Kidney capillary endothelial cell (primary cell): Measurements from ENCODE around the gene CDC27.
"Not testable (repeated sequence)": the region's sequence is repeated elsewhere in the genome, so short reads cannot be mapped to it uniquely, and the experiment has no call there.

ENCODE experiments used
- DNase-seq: peaks from one replicate; pipeline ENCODE4 v3.0.0-alpha.2; 2018; ENCODE audit warnings: low spot score

CDC27 gene

DNA sequence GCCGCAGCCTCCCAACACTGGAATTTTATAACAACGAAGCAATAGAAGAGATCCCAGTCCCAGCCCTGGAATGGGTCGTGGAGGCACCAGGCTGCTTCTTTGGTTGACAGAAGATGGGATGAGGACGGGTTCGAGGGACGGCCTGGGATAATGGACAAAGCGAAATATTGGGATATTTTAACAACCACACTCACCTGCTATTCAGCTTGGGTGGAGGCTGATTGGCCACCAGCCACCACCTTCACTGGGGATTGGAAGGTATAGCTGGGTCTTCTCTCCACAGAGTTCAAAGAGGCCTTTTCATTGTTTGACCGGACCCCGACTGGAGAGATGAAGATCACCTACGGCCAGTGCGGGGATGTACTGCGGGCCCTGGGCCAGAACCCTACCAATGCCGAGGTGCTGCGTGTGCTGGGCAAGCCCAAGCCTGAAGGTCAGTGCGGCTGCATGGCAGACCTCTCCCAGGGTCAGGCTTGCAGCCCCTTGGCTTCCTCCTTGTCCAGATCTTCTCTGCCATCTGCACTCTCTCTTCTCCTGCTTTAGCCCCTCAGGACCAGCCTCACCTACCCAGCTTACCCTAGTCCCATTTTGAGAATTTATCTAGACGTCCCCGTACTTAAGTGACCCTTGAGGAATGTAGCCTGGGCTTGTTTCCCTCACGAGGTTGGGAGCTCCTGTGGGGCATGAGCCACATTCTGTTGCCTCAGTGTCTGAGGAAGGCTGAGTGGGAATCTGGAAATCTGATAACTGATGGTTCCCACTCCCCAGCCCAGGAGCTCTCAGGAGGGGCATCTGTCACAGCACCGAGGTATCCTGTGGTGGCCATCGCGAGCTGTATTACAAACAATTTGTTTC, 30.8 kb upstream of the CDC27 start:
- DNase-seq: no peak

DNA sequence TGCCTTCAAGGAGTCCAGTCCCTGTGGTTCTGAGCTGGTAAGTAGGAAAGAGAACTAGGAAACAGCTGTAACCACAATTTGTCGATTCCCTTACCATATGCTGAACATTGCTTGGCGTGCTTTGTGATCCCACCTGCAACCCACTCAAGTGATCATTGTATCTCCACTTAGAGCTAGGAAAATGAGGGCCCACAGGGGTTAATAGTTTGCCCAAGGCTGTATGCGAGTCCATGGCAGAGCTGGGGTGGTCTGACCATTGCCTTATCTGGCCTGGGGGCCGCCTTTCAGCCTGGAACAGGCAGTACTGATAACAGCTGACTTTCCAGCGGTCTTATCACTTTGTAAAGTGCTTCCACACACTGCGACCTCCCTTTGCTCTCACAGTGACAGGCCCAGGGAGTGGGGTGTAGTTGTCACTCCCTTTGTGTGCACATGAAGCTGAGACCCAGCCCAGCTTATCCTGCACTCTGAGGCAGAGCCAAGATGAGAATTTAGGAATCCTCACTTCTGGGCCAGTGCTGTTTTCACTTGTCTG, 29.9 kb upstream of the CDC27 start:
- DNase-seq: no peak

DNA sequence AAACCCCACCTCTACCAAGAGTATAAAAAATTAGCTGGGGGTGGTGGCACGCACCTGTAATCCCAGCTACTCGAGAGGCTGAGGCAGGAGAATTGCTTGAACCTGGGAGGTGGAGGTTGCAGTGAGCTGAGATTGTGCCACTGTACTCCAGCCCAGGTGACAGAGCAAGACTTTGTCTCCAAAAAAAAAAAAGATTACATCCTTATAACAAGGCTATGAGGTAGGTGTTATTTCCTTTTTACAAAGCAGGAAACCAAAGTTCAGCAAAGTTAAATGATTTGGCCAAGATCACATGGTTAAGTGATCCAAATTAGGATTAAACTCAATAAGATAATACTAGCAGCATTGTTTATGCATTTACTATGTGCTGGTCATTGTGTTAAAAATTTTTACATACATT, 28.2 kb upstream of the CDC27 start:
- not testable (repeated sequence) for DNase-seq

DNA sequence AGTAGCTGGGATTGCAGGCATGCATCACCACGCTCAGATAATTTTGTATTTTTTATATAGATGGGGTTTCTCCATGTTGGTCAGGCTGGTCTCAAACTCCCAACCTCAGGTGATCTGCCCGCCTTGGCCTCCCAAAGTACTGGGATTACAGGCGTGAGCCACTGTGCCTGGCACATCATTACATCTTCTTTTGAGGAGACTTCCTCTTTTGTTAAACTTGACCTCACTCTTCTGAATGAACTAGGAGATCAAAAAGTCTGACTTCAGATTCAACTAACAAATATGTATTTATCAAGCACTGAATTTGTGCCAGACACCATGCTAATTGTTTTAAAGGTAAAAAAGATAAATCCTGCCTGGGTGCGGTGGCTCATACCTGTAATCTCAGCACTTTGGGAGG, 27.7 kb upstream of the CDC27 start:
- DNase-seq: not testable (repeated sequence)

DNA sequence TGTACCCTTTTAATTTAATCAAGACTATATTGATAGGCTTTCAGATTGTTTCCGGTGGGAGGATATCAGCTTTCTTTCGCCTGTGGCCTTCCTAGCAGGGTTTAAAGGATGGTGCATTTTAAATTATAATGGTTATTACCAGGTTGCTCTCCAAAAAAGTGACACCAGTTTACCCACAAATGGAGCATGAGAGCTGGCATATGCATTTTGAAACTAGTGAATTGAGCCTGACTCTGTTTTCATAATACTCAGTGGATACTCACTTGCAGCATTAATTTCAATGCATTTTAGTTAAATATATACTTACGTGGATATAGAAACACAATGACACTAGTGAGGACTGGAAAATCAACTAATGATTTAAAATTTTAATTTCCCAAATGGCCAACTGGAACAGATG, 25.8 kb upstream of the CDC27 start:
- DNase-seq: no peak

DNA sequence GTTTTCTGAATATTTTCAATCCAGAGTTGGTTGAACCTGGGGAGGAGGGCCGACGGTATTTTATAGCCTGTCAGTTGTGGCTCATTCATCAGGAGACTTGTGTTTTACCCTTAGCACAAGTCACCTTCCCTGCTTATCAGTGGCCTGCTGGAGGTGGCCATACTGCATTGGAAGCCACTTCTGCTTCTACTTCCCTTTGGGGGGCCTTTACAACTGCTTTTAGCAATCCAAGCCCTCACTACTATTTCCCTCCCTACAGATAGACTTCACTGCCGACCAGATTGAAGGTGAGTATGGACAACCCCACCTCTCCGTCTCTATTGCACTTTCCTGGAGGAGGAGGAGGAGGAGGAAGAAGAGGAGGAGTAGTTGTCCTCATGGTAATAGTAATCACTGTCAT, 24.4 kb upstream of the CDC27 start:
- DNase-seq: no peak

DNA sequence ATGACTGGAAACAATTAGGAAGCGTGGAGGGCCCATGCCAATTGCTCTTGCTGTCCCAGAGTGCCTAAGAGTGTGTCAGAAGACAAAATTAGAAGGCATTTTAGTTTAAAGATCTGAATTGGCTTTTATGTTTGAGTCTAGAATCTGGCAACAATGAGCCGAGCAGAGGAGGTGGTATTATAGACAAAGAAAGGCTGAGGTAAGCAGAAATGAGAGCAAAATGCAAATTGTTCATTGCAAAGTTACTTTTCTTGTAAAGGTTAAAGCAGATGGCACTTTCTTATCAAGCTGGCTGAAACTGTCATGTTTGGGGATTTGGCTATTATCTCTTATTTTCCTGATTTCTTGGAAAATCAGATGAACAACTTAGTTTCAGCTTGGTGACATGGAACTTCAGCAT, 23.4 kb upstream of the CDC27 start:
- no peak for DNase-seq

DNA sequence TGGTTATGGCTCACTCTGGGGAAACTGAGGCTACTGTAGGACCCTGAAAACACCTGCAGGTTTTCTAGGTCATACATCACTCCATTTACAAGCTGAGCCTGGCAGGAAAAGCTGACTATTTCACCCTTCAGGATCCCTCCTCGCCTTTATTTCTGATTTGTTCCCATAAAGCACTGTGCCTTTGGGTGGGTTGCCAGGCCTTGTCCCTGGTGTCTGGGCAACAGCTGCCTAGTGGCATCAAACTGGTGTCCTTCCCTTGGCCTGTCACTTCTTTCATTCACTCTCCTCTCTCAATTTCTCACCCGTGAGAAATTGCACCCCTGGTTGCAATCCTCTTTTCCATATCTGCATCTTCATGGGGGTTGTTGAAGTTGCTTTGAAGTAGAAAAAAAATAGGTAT, 21.7 kb upstream of the CDC27 start:
- DNase-seq: no peak

DNA sequence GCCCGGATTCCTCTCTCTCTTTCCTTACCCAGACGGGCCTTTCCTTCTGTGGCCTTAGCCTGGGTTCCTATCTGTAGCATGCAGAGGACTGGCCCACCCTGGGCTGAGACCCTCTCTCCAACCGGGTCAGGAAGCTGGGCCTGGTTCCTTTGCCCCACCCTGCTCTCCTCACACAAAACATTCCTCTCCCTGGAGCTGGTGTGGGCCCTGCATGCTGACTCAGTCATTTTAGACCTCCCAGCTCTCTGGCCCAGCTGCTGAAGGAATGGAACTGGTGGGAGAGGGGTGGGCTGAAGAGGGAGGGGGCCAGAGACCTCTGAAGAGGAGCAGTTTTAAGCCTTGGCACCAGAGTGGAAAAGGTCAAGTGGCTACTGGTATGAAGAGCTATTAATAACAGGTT, 21.0 kb upstream of the CDC27 start:
- no peak for DNase-seq

DNA sequence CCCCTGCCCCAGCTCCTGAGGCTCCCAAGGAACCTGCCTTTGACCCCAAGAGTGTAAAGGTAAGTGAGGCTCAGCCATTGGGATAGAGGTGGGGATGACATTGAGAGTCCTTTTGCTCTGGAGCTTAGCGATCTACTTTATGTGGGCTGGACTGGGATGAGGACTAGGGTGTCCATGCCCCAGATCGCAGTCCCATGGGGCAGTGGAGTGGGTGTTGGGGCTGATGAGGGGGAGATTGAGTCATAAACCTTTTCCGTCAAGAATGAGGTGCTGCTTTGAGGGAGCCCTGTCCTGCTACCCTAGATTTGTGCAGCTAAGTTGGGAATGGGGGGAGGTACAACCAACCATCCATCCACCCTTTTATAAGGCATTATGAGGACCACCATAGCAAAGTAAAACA, 20.4 kb upstream of the CDC27 start:
- no peak for DNase-seq

DNA sequence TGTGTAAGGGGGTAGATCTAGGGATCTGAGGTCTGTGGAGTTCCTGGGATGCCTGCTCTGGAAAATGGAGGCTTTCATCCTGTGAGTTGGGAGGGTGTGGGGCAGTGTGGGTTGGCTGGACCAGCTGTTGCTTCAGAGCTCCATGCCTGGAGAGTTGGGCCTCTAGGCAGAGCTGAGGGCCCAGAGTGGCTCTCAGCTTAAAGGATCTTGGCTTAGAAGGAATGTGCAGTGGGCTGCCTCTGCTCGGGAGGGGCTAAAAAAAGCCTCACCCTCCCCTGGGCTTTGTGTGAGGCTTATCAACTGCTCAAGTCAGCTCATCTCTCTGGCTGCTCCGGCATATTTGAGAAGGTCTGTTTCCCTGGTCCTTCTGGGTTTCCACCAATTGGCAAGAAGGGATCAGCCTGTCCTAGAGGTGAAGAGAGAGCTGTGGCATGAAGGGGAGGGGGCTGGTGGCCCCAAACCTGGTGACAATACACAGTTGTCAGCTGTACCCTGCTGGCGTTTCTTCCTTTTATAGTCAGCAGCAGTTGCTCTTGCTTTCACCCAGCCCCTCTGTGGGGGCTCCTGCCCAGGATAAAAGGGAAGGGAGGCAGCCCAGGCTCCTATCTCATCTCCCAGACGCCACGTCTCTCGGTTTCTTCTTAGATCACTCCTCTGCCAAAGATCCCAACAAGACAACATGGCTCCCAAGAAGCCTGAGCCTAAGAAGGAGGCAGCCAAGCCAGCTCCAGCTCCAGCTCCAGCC, 19.8 kb upstream of the CDC27 start, which contains the start of gene MYL4:
Gene MYL4, plus strand, starts transcription at position 605 of the 745 bp plus-strand sequence. Its CDS starts 75 bp downstream, at position 680.
- DNase-seq: no peak

DNA sequence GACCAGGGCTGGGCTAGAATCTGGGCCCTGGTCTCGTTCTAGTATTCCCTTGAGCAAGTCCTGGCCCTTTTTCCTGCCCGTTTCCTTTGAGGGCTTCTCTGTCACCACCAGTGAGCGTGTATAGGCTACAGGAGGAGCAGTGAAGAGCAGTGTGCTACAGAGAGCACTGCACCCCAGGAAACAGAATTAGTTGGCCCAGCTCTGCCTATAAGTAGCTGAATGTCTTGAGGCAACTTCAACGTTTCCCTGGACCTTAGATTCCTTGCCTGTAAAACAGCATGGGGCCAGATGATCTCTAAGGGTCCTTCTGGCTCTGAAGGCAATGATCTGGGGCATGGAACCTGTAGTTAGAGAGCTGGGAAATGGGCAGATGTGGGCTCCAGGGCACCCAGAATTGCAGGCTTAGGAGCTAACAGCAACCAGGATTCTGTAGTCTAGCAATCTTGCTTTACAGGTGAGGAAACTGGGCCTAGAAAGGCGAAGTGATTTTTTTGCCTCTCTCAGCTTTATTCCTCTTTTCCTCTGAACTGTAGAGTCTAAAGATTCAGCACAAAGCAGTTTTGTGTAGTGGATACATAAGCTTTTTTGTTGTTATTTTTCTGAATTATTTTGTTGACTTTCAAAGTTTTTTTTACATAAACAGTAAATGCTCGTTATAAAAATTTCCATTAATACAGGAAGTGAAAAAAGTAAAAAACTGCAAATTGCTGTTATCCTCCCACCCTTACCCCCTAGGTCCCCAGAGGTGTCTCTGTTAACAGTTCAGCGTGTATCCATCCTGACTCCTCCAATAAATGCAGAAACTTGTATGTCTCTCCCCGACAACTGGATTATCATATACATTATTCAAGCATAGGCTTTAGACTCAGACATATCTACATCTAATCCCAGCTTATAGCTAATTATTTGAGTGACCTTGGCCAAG, 18.3 kb upstream of the CDC27 start:
- DNase-seq: no peak

DNA sequence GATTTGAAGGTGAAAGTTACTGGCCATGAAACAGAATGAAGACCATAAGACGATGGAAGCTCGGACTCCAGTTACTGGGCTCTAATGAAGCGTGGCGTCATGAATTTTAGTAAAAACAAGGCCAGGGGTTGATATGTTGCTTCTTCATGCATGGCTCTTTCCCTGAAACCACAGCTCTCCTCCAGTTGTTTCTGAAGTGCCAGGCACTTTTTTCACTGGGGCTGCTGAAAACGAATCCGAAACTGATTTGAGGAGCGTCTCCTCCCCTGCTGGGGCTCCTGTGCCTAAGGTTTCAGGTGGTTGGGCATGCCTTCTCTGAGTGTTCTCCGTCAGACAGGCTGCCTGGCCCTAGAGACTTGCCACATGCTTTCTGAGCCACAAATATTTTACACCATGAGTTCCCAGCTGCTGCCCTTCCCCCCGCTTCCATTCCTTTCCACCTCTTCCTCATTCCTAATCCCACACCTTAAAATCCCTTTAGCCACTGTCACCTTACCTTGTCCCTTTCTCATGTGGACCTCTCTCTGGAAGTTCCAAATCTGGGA, 16.4 kb upstream of the CDC27 start:
- no peak for DNase-seq

DNA sequence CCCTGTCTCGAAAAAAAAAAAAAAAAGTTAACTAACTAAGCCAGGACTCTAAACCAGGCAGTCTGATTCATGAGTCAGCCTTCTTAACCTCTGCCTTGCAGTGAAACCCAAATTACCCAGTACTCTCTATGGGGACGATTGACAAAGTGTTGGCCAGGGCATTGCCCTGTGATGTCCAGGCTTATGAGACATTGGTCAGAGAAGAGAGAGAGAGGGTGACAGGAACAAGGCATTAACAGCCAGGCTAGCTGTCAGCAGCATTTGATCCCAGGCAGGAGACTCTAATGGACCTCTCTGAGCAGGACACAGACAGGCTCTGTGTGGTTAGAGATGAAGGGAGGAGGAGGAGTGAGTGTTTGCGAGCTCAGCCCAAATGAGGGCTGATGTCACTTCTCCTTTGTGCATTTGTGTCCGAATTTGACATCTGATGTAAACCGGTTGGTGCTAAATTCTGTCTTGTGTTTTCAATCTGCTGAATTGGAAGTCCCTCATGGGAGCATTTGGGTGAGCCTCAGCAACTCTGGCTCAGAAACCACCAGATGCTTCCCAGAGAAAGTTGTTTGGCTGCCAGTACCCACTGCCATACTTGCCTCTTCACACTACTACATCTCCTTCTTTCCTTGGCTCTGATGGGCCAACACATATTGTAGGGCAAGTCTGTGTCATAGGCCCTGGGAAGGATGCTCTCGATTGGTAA, 15.8 kb upstream of the CDC27 start:
- DNase-seq: no peak

DNA sequence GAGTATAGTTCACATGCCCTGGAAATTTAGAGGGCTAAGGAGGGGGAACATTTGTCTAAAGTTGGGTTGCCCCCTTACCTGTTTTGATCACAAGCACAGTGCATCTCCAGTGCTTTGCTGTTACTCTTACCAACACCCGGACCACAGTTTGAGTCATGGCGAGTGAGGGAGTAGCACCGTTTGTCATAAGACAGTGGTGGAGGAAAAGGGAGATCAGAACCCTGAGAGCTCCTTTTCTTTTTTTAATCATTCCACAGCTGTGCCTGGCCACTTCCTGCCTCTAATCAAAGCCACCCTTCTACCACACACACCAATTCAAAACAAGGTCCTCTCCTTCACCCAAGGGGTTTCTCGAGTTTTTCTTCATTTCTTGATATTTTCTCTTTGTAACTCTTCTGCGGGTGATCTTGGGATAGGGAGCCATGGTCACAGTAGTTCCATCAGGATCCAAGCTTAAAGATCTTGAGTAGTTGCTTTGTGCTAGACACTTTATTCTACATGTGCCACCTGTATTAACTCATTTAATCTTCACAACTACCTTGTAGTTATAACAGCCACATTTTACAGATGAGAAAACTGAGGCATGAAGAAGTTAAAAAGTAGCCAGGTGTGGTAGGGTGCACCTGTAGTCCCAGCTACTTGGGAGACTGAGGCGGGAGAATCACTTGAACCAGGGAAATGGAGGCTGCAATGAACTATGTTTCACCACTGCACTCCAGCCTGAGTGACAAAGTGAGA, 15.1 kb upstream of the CDC27 start:
- no peak for DNase-seq

DNA sequence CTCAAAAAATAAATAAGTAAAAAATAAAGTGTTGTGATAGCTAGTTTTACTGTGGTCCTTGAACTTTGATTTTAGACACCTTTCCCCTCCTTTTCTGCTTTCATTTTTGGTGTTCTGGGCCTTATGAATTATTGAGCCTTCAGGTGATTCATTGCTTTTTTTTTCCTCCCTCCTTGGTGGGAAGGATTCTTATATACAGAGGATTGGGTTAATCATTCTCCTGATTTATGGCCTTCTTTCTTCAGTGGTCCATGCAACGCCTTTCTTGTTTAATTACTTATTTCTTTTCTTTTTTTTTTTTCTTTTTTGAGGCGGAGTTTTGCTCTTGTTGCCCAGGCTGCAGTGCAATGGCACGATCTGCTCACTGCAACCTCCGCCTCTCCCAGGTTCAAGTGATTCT, 12.1 kb upstream of the CDC27 start:
- no peak for DNase-seq

DNA sequence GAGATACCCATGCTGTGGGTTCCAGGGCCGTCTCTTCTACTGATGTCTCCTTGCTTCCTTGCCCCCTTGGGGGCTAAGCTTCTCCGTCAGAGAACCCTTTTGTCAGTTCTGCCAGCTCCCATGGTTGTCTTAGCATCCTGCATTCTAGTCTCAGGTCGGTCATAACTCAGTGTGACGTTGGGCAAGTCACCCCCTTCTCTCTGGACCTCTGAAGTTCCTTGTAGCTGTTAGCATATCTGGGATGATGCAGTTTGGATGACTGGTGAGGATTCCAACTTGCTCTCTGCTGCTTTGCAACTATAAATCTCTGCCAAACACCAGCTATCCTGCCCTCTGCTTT, 11.2 kb upstream of the CDC27 start:
- no peak for DNase-seq

DNA sequence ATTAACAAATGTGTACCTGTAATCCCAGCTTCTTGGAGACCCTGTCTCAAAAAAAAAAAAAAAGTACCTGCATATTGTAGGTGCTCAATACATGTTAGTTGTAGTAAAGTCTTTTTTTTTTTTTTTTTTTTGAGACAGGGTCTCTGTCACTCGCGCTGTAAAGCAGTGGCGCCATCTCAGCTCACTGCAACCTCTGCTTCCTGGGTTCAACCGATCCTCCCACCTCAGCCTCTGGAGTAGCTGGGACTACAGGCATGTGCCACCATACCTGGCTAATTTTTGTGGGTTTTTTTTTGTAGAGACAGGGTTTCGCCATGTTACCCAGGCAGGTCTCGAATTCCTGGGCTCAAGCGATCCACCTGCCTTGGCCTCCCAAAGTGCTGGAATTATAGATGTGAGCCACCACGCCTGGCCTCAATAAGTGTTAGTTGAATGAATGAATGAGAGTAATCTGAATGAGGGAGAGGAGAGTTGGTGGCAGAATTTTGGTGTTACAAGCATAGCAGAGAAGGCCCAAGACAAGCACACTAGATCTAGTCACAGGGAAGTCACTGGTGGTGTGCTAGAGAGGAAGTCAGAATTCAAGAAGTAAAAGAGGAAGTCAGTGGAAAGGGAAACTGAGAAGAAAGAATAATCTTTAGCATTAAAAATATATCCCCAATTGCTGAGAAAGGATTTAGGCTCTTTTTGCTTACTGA, 10.7 kb upstream of the CDC27 start:
- DNase-seq: no peak

DNA sequence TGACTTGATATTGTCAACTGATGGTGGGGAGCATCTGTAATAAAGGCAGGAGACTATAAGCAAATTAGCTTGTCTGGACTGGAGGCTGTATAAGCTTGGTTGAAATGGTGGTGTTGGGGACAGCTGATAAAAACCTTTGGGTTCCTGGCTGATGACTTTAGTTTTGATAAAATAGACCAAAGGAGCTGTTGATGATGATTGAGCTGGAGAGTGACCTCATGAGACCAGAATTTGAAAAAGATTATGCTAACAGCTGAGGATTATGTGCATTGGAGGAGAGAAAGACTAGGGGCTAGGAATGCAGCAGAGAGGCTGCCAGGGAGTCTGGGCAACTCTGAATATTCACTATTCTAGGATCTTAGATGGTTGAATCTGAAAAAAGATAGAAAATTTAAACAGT, 8.7 kb upstream of the CDC27 start:
- DNase-seq: no peak

DNA sequence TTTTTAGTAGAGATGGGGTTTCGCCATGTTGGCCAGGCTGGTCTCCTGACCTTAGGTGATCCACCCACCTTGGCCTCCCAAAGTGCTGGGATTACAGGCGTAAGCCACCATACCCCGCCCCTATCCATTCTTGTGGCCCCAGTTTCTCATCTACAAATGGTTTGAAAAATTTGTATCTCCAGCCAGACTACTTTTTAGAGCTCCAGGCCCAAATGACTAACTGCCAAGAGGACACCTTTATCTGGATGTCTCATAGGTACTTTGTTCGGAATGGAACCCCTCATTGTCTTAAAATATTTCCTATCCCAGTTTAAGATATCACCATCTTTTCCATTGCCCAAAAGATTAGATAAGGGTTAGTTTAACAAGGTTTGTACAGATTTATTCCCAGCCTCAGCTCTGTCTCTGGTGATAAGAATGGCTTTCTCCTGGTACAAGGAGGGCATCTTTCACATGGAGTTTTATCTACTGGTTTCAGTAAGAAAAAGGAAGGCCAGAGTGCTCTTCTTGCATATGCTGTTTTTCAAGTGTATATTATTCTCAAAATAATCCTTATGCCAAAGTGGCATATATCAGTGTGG, 4.9 kb upstream of the CDC27 start:
- no peak for DNase-seq
